Mesenchymal stem cell (in vitro differentiated cells and primary cell): ENCODE results near the gene ENG.

ENCODE experiments used
- DNase-seq: peaks from one replicate; pipeline ENCODE4 v3.0.0-alpha.2; 2013
- H2AFZ ChIP-seq: one replicate; pipeline ENCODE4 v1.6.1; 2013; ENCODE audit warnings: low read depth, mild to moderate bottlenecking, control low read depth, inconsistent platforms, low read length, moderate library complexity
- H2AK5ac ChIP-seq: 2 replicates; pipeline ENCODE4 v1.6.1; 2013; ENCODE audit warnings: low read length, moderate library complexity, mild to moderate bottlenecking, inconsistent platforms; ENCODE audit not compliant: severe bottlenecking
- H2BK120ac ChIP-seq: one replicate; pipeline ENCODE4 v1.6.1; 2013; ENCODE audit warnings: low read depth, mild to moderate bottlenecking, inconsistent platforms, low read length, moderate library complexity
- H2BK12ac ChIP-seq, 2 experiments: one replicate each; pipeline ENCODE4 v1.6.1; 2013; ENCODE audit warnings: inconsistent platforms in 2 of 2, low read length in 2 of 2, mild to moderate bottlenecking in 2 of 2, moderate library complexity in 2 of 2, control low read depth in 1 of 2
- H2BK15ac ChIP-seq: one replicate; pipeline ENCODE4 v1.6.1; 2013; ENCODE audit warnings: mild to moderate bottlenecking, low read depth, inconsistent platforms; ENCODE audit not compliant: poor library complexity, severe bottlenecking
- H2BK5ac ChIP-seq: 2 replicates; pipeline ENCODE4 v1.6.1; 2013; ENCODE audit warnings: low read depth, mild to moderate bottlenecking, low read length, control low read depth, inconsistent platforms; ENCODE audit not compliant: poor library complexity, severe bottlenecking
- H3K14ac ChIP-seq, 2 experiments: one replicate each; pipeline ENCODE4 v1.6.1; 2013; ENCODE audit warnings: inconsistent platforms in 2 of 2, low read length in 2 of 2, control low read depth in 1 of 2, mild to moderate bottlenecking in 1 of 2, moderate library complexity in 1 of 2
- H3K18ac ChIP-seq, 2 experiments: one replicate each; pipeline ENCODE4 v1.6.1; 2013; ENCODE audit warnings: inconsistent platforms in 2 of 2, low read length in 2 of 2, control low read depth in 1 of 2, low read depth in 1 of 2, mild to moderate bottlenecking in 1 of 2
- H3K23ac ChIP-seq, 2 experiments: one replicate each; pipeline ENCODE4 v1.6.1; 2013; ENCODE audit warnings: inconsistent platforms in 2 of 2, low read length in 2 of 2, mild to moderate bottlenecking in 2 of 2, moderate library complexity in 2 of 2, control low read depth in 1 of 2
- H3K27ac ChIP-seq: 2 replicates; pipeline ENCODE4 v1.5.1; 2013; ENCODE audit warnings: mild to moderate bottlenecking, moderate library complexity, low read length, control low read depth, inconsistent platforms; ENCODE audit not compliant: poor library complexity, severe bottlenecking
- H3K27me3 ChIP-seq, 2 experiments: 2 replicates each; pipeline versions ENCODE4 v1.6.1 to v1.7.0; 2013; ENCODE audit warnings: low read length in 2 of 2, mild to moderate bottlenecking in 2 of 2, moderate library complexity in 2 of 2, control low read depth in 1 of 2, inconsistent platforms in 1 of 2; ENCODE audit not compliant: control insufficient read depth in 1 of 2, insufficient read depth in 1 of 2
- H3K36me3 ChIP-seq, 2 experiments: 2 replicates each; pipeline versions ENCODE4 v1.6.1 to v1.7.0; 2013; ENCODE audit warnings: low read length in 2 of 2, control low read depth in 1 of 2, inconsistent platforms in 1 of 2, low read depth in 1 of 2, mild to moderate bottlenecking in 1 of 2; ENCODE audit not compliant: insufficient read depth in 2 of 2, control insufficient read depth in 1 of 2
- H3K4ac ChIP-seq, 2 experiments: one replicate each; pipeline ENCODE4 v1.6.1; 2013; ENCODE audit warnings: inconsistent platforms in 2 of 2, low read length in 2 of 2, mild to moderate bottlenecking in 2 of 2, moderate library complexity in 2 of 2, control low read depth in 1 of 2, low read depth in 1 of 2
- H3K4me1 ChIP-seq: 2 replicates; pipeline ENCODE4 v1.6.1; 2013; ENCODE audit warnings: low read depth, low read length, control low read depth; ENCODE audit not compliant: control insufficient read depth, insufficient read depth
- H3K4me2 ChIP-seq: 2 replicates; pipeline ENCODE4 v1.6.1; 2013; ENCODE audit warnings: low read length, mild to moderate bottlenecking, inconsistent platforms; ENCODE audit not compliant: poor library complexity, severe bottlenecking
- H3K4me3 ChIP-seq, 2 experiments: 2 replicates each; pipeline versions ENCODE4 v1.5.1 to v1.7.0; 2013; ENCODE audit warnings: low read length in 2 of 2, mild to moderate bottlenecking in 2 of 2, control low read depth in 1 of 2, low read depth in 1 of 2; ENCODE audit not compliant: insufficient read depth in 1 of 2
- H3K79me1 ChIP-seq: replicated peaks from 2 replicates; pipeline ENCODE4 v1.6.1; 2013; ENCODE audit warnings: mild to moderate bottlenecking, control low read depth, low read length, inconsistent platforms; ENCODE audit not compliant: poor library complexity, severe bottlenecking
- H3K9ac ChIP-seq: 2 replicates; pipeline ENCODE4 v1.7.0; 2013; ENCODE audit warnings: mild to moderate bottlenecking, low read length, moderate library complexity
- H3K9me3 ChIP-seq: 2 replicates; pipeline ENCODE4 v1.7.0; 2013; ENCODE audit warnings: mild to moderate bottlenecking, low read length; ENCODE audit not compliant: control insufficient read depth
- H4K8ac ChIP-seq: one replicate; pipeline ENCODE4 v1.6.1; 2013; ENCODE audit warnings: inconsistent platforms, mild to moderate bottlenecking, low read length, moderate library complexity
- H4K91ac ChIP-seq: one replicate; pipeline ENCODE4 v1.6.1; 2013; ENCODE audit warnings: mild to moderate bottlenecking, low read length, inconsistent platforms
- WGBS: methylation state at CpG from one replicate; pipeline ENCODE4 v1.1.7; 2013; ENCODE audit warnings: mixed read lengths; 5-methylcytosine and 5-hydroxymethylcytosine counted together

The ENG gene

GRCh38 chr9:127835991-127836516, 18.4 kb downstream of the ENG start:
- peaks cover 13 to 32% of the 10 kb centered on the region in 2 experiments for H3K36me3 ChIP-seq
- peak overlapping the region; percentile 35 to 39 for H3K14ac ChIP-seq
- peak overlapping the region; percentile 90 to 95 for H3K18ac ChIP-seq
- H3K9me3 ChIP-seq, result no peaks in the 10 kb centered on the region
- H3K4me2 ChIP-seq, result peak overlapping the region; percentile 6
- H2BK120ac ChIP-seq, result peak overlapping the region; percentile 99
- no peak overlapping the region for H3K23ac ChIP-seq
- H3K27ac ChIP-seq, result peak overlapping the region; percentile 31
- peak overlapping the region; percentile 49 for H2BK5ac ChIP-seq
- peak overlapping the region; percentile 60 to 90 for H2BK12ac ChIP-seq
- peak; percentile 95 for DNase-seq
- peak overlapping the region in 1 of 2 experiments; percentile 23 for H3K4me3 ChIP-seq
- H2BK15ac ChIP-seq, result peak overlapping the region; percentile 18
- H3K4ac ChIP-seq, result peak overlapping the region; percentile 32 to 97
- no peak overlapping the region for H2AK5ac ChIP-seq
- 19% methylated on average over 15 of the region's 17 CpGs for WGBS
- H4K91ac ChIP-seq, result peak overlapping the region; percentile 20
- peak overlapping the region; percentile 88 for H3K9ac ChIP-seq
- H2AFZ ChIP-seq, result no peak overlapping the region
- peak overlapping the region; percentile 20 for H4K8ac ChIP-seq
- no peaks in the 10 kb centered on the region for H3K27me3 ChIP-seq
- peaks cover 39% of the 10 kb centered on the region for H3K4me1 ChIP-seq
- H3K79me1 ChIP-seq, result peaks cover 7% of the 10 kb centered on the region

- no peak overlapping the region for H2BK120ac ChIP-seq
- no peak overlapping the region for H2BK5ac ChIP-seq
- no peak overlapping the region for H3K14ac ChIP-seq
- peaks cover 37% of the 10 kb centered on the region for H3K4me1 ChIP-seq
- H3K4ac ChIP-seq, result no peak overlapping the region
- H3K9me3 ChIP-seq, result no peaks in the 10 kb centered on the region
- H3K27me3 ChIP-seq, result no peaks in the 10 kb centered on the region
- H3K79me1 ChIP-seq, result peaks cover 12% of the 10 kb centered on the region
- H2AK5ac ChIP-seq, result no peak overlapping the region
- no peak overlapping the region for H2AFZ ChIP-seq
- no peak overlapping the region for H3K23ac ChIP-seq
- no peak overlapping the region for H3K27ac ChIP-seq
- DNase-seq, result peak; percentile 68
- no peak overlapping the region for H3K18ac ChIP-seq
- H2BK12ac ChIP-seq, result no peak overlapping the region
- no peak overlapping the region for H4K91ac ChIP-seq
- no peak overlapping the region for H4K8ac ChIP-seq
- no peak overlapping the region for H3K4me3 ChIP-seq
- no peak overlapping the region for H2BK15ac ChIP-seq
- peaks cover 4 to 34% of the 10 kb centered on the region in 2 experiments for H3K36me3 ChIP-seq
- peak overlapping the region; percentile 85 for H3K9ac ChIP-seq
- no peak overlapping the region for H3K4me2 ChIP-seq
- 75% methylated on average over 1 of the region's 1 CpG for WGBS
Measured at GRCh38 chr9:127833555-127833954, 20.9 kb downstream of the ENG start.

DNA sequence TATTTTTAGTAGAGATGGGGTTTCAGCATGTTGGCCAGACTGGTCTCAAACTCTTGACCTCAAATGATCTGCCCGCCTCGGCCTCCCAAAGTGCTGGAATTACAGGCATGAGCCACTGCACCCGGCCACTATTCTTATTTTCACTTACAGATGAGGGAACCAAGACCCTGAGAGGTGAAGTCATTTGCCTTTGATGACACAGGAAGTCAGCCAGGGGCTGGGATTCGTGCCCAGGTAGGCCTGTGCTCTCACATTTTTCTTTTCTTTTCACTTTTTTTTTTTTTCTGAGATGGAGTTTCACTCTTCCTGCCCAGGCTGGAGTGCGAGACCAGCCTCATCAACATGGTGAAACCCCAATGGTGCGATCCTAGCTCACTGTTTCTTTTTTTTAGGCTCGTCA, 22.2 kb downstream of the ENG start:
- Histone ChIP-seq H2BK5ac (no peak overlapping the region), H3K4me2 (no peak overlapping the region), H3K23ac (no peak overlapping the region), H3K79me1 (peaks cover 17% of the 10 kb centered on the region), H3K9me3 (no peaks in the 10 kb centered on the region), H4K8ac (no peak overlapping the region), H2BK120ac (no peak overlapping the region), H3K27ac (no peak overlapping the region), H4K91ac (no peak overlapping the region), H3K4me1 (peaks cover 32% of the 10 kb centered on the region), H3K14ac (no peak overlapping the region), H3K36me3 (peaks cover 4 to 40% of the 10 kb centered on the region in 2 experiments), H3K18ac (no peak overlapping the region), H2AK5ac (no peak overlapping the region), H3K27me3 (no peaks in the 10 kb centered on the region), H2AFZ (no peak overlapping the region), H3K4me3 (no peak overlapping the region), H3K9ac (peak overlapping the region; percentile 9), H2BK12ac (no peak overlapping the region), H2BK15ac (no peak overlapping the region), H3K4ac (no peak overlapping the region)
- WGBS, result 90% methylated on average over 6 of the region's 7 CpGs
- no peak for DNase-seq

GRCh38 chr9:127829205-127829906, 25.1 kb downstream of the ENG start:
- Histone ChIP-seq H3K9me3 (no peaks in the 10 kb centered on the region), H3K9ac (peak overlapping the region; percentile 83), H3K36me3 (peaks cover 26 to 58% of the 10 kb centered on the region in 2 experiments), H2BK120ac (peak overlapping the region; percentile 74), H4K91ac (peak overlapping the region; percentile 82), H3K4me3 (peak overlapping the region in 1 of 2 experiments; percentile 54), H2BK15ac (no peak overlapping the region), H3K4ac (peak overlapping the region in 1 of 2 experiments; percentile 50), H4K8ac (peak overlapping the region; percentile 70), H3K14ac (no peak overlapping the region), H3K23ac (peak overlapping the region in 1 of 2 experiments; percentile 3), H2AK5ac (peak overlapping the region; percentile 75), H2BK5ac (no peak overlapping the region), H3K4me1 (peaks cover 17% of the 10 kb centered on the region), H3K27me3 (no peaks in the 10 kb centered on the region), H3K79me1 (peaks cover 15% of the 10 kb centered on the region), H3K27ac (no peak overlapping the region), H3K18ac (peak overlapping the region; percentile 40 to 46), H3K4me2 (no peak overlapping the region), H2BK12ac (peak overlapping the region; percentile 27 to 93), H2AFZ (no peak overlapping the region)
- no peak for DNase-seq
- 87% methylated on average over 5 of the region's 6 CpGs for whole genome bisulfite sequencing
